ENCODE data around the gene PANK1.

DNA sequence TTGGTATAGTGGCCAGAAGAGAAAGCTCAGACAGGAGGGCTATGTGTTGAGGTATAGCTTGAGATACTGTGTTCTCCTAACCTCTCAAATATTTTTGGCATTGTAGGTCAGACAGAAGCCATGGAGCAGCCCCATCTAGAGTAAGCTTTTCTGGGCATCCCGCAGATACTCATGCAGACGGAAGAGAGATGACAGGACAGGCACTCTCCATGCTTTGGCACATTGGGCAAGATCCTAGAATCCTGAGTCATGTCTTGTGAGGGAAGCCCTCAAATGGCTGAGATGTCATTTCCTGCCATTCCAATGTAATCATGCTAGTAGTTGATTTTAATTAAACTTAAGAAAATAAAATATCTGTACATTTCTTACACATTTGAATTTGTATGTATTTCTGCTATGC is 39.6 kb upstream of the PANK1 start:
- TF ChIP-seq, protein P1, sequence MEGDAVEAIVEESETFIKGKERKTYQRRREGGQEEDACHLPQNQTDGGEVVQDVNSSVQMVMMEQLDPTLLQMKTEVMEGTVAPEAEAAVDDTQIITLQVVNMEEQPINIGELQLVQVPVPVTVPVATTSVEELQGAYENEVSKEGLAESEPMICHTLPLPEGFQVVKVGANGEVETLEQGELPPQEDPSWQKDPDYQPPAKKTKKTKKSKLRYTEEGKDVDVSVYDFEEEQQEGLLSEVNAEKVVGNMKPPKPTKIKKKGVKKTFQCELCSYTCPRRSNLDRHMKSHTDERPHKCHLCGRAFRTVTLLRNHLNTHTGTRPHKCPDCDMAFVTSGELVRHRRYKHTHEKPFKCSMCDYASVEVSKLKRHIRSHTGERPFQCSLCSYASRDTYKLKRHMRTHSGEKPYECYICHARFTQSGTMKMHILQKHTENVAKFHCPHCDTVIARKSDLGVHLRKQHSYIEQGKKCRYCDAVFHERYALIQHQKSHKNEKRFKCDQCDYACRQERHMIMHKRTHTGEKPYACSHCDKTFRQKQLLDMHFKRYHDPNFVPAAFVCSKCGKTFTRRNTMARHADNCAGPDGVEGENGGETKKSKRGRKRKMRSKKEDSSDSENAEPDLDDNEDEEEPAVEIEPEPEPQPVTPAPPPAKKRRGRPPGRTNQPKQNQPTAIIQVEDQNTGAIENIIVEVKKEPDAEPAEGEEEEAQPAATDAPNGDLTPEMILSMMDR (IDR thresholded peaks at IDR 0.05; ENCODE audit: low read depth, low read length): no peak
- TF ChIP-seq POLR2A (IDR thresholded peaks at IDR 0.05; ENCODE audit: extremely low read depth, insufficient read length): no peak
- TF ChIP-seq MYC (IDR thresholded peaks at IDR 0.05; ENCODE audit: low read depth, low read length): no peak
